Activated gamma-delta T cell treated with anti-CD3 and anti-CD28 coated beads, Interleukin-2, amount 50 U/mL, for 16 hours (primary cell): ENCODE results near the gene FLYWCH2.

ENCODE experiments used
- DNase-seq: peaks from one replicate; pipeline ENCODE4 v3.0.0-alpha.2; 2020; ENCODE audit warnings: low read depth

FLYWCH2 gene

DNA sequence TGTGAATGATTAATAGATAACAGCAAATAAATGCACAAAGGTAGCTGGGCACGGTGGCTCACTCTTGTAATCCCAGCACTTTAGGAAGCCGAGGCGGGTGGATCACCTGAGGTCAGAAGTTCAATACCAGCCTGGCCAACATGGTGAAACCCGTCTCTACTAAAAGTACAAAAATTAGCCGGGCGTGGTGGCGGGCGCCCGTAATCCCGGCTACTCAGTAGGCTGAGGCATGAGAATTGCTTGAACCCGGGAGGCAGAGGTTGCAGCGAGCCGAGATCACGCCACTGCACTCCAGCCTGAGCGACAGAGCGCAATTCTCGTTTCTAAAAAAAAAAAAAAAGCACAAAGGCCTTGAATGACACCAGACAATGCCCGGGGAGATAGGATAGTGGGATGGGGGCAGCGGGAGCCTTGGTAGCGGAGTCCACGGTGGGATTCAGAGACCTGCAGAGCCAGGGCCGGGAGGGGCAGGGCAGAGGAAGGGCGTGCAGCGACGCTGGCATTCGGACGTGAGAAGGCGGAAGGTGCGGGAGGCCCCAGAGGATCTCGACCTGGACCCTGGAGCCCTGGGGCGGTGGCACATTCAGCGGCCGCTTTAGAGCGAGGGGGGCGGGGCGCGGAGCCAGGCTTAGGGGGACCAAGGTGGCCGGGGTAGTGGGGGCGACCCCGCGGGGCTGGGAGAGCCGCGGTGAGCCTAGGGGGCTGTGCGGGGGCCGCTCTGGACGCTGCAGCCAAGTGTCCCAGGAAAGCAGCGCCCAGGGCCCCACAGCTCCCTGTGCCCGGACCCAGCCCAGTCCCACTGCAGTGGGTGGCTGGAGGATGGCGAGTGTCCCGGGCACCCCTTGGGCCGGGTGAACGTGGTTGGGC, 999 bp upstream of the FLYWCH2 start:
- no peak for DNase-seq

DNA sequence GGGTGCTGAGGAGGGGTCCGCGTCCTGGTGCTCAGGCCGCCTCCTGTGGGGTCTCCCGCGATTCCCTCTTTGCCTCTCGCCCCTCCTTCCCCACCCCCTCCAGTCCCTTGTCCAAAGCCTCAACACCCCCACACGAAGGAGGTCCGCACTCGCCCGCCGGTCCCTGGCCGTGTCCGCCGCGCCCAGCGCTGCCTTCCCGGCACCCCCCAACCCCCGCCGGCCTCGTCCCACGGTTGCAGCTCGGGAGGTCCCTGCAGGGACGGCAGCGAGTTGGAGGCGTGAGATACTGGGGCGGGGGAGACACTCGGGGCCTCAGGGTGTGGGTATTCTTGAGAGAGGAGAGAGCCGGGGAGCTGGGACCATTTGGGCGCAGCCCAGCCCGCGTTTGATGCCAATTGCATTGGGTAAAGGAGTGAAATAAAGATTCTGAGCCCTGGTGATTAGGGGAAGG, 468 bp downstream of the FLYWCH2 start:
- DNase-seq = no peak

- DNase-seq = no peak
Observed at GRCh38 chr16:2884041-2884451, 1.0 kb downstream of the FLYWCH2 start.

- no peak for DNase-seq
Observed at GRCh38 chr16:2894231-2894630, 11.2 kb downstream of the FLYWCH2 start.

- no peak for DNase-seq
Observed at GRCh38 chr16:2895813-2896212, 12.8 kb downstream of the FLYWCH2 start.

- no peak for DNase-seq
Observed at GRCh38 chr16:2896480-2897010, 13.5 kb downstream of the FLYWCH2 start.

GRCh38 chr16:2897110-2897509, 14.1 kb downstream of the FLYWCH2 start:
- DNase-seq = no peak

GRCh38 chr16:2898831-2899563, 16.0 kb downstream of the FLYWCH2 start:
- DNase-seq = no peak

GRCh38 chr16:2899564-2900072, 16.6 kb downstream of the FLYWCH2 start:
- DNase-seq = no peak

DNA sequence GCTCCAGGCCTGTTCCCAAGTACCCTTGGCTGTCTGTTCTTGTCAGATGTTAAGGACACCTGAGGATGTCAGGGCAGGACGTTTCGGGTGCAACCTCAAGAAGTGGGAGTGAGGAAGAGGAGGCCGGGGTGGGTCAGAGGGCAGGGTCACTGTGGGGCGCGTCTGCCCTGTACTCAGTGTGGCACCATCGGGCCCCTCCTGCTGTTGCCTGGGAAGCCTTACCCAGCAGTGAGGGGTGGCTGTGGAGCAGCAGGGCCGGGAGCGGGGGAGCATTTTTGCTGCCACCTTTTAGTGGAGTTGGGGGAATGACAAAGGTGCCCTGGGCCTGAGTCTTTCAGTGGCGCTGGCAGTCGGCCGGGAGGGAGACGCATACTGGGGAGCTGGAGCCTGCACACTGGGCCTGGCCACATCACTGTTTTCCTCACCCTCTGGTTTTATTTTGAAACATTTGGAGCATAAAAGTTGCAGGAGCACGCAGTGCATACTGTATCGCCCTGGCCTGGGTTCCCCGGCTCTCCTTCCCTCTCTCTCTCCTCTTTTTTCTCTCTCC, 17.6 kb downstream of the FLYWCH2 start:
- DNase-seq = no peak

DNA sequence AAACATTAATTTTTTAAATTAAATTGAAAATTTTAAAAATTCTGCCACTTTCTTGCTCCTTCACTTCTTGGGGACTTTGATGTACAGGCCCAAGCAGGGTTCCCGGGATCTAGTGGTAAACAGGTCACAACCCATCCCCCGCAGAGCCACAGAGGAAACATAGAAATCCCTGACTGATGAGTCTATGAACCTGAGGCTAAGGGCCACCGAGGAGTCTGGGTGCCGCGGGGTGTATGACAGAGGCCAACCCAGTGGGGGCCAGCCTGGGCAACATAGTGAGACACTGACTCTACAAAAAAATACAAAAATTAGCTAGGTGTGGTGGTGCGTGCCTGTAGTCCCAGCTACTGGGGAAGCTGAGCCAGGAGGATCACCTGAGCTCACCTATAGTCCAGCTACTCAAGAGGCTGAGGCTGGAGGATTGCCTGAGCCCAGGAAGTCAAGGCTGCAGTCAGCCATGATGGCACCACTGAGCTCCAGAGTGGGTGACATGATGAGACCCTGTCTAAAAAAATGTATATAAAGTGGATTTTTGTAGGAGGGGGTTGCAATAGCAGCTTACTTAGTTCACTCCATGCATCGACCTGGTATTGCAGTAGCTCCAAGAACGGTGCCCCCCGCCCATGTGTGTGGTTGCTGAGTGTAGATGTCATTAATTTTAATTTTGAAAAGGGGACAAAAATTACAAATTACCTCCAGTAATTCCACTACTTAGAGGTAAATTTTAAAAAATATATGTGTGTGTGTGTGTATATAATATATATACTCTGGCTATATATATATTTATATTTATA, 19.5 kb downstream of the FLYWCH2 start:
- no peak for DNase-seq

DNA sequence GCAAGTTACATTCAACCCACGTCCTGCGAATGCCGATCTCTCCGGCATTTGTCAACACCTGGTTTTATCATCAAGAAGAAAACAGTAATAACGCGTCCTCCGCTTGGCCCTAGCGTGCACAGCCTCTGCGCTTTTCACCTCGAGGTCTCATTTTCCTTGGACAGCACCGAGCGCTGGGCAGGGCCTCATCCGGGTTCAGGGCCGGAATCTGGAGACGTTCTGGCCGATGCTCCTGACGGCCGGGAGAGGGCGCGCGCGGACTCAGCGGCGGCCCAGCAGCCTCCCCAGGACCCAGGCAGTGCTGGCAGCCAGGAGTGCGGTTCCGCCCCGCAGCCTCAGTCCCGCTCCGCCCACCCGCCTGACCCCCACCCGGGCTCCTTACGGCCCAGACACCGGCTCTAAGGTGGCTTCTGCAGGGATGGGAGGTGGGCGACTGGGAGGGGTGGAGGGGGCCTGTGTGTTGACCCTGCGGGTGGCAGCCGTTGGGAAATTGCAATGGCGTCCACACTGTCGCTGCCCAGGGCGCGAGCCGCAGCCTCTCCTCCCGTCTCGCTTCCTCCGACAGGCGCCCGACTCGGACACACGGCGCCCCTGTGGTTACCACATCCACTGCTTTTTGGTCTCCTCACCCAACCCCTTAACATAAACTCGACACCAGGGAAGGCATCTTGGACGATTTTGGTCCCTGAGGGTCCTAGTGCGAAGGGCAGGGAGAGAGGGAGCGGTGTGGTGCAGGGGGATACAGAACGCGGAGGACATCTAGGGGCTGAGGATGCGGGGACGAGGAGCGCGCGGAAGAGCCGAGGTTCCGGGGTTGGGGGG, 21.3 kb downstream of the FLYWCH2 start:
- DNase-seq = peak; percentile 49

DNA sequence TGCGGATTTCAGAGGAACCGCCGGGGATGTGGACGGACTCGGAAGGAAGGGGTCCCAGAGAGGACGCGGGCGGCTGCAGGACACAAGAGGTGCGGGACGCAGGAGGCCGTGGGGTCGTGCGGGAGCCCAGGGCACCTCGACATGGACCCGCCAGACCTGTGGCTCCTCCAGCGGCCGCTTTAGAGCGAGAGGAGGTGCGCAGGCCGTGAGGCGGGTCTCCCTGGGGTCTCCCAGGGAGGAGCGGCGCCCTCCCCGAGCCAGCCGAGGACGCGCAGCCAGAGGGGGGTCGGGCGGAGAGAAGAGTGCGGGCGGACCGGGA, 21.9 kb downstream of the FLYWCH2 start:
- DNase-seq = no peak

DNA sequence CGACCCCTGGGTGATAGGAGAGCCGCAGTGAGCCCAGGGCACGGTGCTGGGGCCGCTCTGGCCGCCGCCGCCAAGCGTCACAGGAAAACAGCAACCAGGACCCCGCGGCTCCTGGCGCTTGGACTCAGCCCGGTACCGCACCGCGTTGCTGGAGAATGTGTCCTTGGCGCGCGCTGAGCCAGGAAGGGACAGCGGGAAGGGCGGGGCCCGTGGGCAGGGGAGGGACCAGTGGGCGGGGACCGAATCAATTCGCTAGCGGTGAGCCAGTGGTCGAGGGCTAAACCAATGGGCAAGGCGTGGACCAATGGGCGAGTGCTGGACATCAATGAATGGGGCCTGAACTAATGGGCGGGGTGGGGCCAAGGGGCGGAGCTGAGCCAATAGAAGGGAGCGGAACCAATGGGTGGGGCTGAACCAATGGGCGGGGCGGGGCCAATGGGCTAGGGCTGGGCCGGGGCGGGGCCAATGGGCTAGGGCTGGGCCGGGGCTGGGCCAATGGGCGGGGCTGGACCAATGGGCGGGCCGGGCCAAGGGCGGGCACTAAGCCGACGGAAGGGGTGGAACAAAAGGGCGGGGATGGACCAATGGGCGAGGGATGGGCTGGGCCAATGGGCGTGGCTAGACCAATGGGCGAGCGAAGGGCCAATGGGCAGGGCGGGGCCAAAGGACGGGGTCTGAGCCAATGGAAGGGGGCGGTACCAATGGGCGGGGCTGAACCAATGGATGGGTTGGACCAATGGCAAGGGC, 22.4 kb downstream of the FLYWCH2 start:
- peak; percentile 79 for DNase-seq

GRCh38 chr16:2905988-2906387, 23.0 kb downstream of the FLYWCH2 start:
- no peak for DNase-seq

- DNase-seq = peak; percentile 21
Observed at GRCh38 chr16:2907084-2907753, 24.2 kb downstream of the FLYWCH2 start.

DNA sequence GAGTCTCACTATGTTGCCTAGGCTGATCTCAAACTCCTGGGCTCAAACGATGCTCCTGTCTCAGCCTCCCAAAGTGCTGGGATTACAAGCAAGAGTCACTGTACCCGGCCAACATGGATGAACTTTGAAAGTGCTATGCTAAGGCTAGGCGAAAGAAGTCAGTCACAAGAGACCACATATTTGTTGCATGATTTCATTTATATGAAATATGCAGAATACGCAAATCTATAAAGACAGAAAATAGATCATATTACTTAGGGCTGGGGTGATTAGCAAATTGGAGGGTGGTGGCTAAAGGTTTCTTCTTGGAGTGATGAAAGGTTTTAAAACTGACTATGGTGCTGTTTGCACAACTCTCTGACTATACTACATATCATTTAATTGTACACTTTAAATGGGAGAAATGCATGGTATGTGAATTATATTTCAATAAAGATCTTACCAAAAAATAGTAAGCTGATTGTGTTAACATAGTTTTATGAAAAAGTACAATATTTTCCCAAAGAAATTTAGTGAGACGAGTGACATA, 27.5 kb downstream of the FLYWCH2 start:
- no peak for DNase-seq

- DNase-seq = peak; percentile 97
Observed at GRCh38 chr16:2911638-2912329, 28.8 kb downstream of the FLYWCH2 start, which contains the start of gene FLYWCH1. TSS of gene FLYWCH1 (plus strand) at chr16:2911931. CDS start at chr16:2929686, 17,755 bp downstream.
